Measurements from ENCODE around the gene FYN.

Gene FYN

DNA sequence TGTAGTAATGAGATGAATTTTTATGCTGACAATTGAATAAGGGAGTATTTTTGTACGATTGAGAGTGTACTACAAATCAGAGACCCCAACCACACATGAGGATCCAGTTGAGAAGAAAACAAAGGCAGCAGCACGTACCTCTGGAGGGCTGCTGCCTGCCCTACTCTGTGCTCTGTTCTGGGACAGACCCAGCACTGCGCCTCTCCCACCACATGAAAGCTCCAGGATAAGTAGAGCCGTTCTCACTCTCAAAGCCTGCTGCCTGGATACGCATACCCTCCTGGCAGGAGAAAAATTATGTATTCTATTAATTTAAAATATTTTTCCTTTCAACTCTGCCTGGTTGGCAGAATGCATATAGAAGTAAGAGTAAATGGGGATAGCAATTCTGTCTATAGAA, 256.1 kb downstream of the FYN start:
- no peak overlapping the region for H2AFZ ChIP-seq (ENCODE audit: low read depth, low read length, severe bottlenecking)
- H3F3A ChIP-seq (ENCODE audit: insufficient read depth) = no peaks in the 10 kb centered on the region
- no peaks in the 10 kb centered on the region for H3K9me2 ChIP-seq (replicated peaks; ENCODE audit: insufficient read depth, low read length)
- H3K27me3 ChIP-seq (ENCODE audit: low read length) = no peaks in the 10 kb centered on the region
- H3K9ac ChIP-seq (ENCODE audit: low read length) = no peak overlapping the region
- TF ChIP-seq, protein P1, sequence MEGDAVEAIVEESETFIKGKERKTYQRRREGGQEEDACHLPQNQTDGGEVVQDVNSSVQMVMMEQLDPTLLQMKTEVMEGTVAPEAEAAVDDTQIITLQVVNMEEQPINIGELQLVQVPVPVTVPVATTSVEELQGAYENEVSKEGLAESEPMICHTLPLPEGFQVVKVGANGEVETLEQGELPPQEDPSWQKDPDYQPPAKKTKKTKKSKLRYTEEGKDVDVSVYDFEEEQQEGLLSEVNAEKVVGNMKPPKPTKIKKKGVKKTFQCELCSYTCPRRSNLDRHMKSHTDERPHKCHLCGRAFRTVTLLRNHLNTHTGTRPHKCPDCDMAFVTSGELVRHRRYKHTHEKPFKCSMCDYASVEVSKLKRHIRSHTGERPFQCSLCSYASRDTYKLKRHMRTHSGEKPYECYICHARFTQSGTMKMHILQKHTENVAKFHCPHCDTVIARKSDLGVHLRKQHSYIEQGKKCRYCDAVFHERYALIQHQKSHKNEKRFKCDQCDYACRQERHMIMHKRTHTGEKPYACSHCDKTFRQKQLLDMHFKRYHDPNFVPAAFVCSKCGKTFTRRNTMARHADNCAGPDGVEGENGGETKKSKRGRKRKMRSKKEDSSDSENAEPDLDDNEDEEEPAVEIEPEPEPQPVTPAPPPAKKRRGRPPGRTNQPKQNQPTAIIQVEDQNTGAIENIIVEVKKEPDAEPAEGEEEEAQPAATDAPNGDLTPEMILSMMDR (IDR thresholded peaks at IDR 0.05; ENCODE audit: insufficient read depth, low read length, poor library complexity, severe bottlenecking) = no peak
- no peak for TF ChIP-seq EZH2phosphoT487 (conservative IDR thresholded peaks at IDR 0.05; ENCODE audit: low read length)
- H3K4me2 ChIP-seq (ENCODE audit: low read depth, low read length, poor library complexity, severe bottlenecking) = no peak overlapping the region
- H4K20me1 ChIP-seq (ENCODE audit: low read depth, low read length) = no peaks in the 10 kb centered on the region
- H3K79me2 ChIP-seq (ENCODE audit: insufficient read depth, low read length) = no peaks in the 10 kb centered on the region
- H3K9me3 ChIP-seq (ENCODE audit: insufficient read depth, low read length) = no peaks in the 10 kb centered on the region
- H3K36me3 ChIP-seq (ENCODE audit: low read length) = no peaks in the 10 kb centered on the region
- no peak overlapping the region for H3K27ac ChIP-seq (ENCODE audit: low read depth, low read length)
- no peak overlapping the region for H3K4me3 ChIP-seq (ENCODE audit: insufficient read depth, low read length, poor library complexity, severe bottlenecking)

DNA sequence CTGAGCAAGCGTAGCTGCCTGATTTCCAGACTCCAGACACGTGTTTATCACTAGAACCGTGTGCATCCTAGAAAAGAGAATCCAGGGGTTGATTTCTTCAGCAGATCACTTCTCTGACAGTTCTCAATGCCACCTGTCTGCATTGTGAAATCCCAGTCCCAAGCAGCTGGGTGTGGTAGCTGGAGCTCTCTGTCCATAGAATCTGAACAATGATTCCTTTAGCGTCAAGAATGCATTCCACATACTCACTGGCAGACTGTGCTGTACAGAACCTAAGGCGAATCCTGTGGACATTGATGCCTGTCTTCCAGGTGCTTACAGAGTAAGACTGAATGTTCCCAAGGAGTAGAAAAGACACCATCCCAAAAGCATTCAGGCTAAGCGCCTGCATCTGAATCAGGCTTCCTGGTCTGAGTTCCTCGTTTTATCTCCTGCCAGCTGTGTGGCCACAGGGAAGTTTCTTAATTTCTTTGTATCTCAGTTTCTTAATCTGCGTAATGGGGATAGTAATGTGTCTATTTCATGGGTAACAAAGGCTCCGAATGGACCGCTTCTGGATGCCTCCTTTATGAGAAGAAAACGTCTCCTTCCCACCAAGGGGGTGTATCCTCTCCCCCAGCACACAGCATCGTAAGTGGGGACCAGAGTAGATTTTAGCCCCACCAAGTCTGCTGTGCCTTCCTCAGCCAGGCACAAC, 257.2 kb downstream of the FYN start:
- Histone ChIP-seq H3K9ac (ENCODE audit: low read length) (no peak overlapping the region), H3K36me3 (ENCODE audit: low read length) (no peaks in the 10 kb centered on the region), H3K27me3 (ENCODE audit: low read length) (no peaks in the 10 kb centered on the region), H4K20me1 (ENCODE audit: low read depth, low read length) (no peaks in the 10 kb centered on the region), H3K79me2 (ENCODE audit: insufficient read depth, low read length) (no peaks in the 10 kb centered on the region), H3K4me2 (ENCODE audit: low read depth, low read length, poor library complexity, severe bottlenecking) (no peak overlapping the region), H3K9me3 (ENCODE audit: insufficient read depth, low read length) (no peaks in the 10 kb centered on the region), H3F3A (ENCODE audit: insufficient read depth) (no peaks in the 10 kb centered on the region), H3K9me2 (replicated peaks; ENCODE audit: insufficient read depth, low read length) (no peaks in the 10 kb centered on the region), H2AFZ (ENCODE audit: low read depth, low read length, severe bottlenecking) (no peak overlapping the region), H3K27ac (ENCODE audit: low read depth, low read length) (no peak overlapping the region), H3K4me3 (ENCODE audit: insufficient read depth, low read length, poor library complexity, severe bottlenecking) (no peak overlapping the region)
- TF ChIP-seq, protein P1 (IDR thresholded peaks at IDR 0.05; ENCODE audit: insufficient read depth, low read length, poor library complexity, severe bottlenecking) = no peak
- no peak for TF ChIP-seq EZH2phosphoT487 (conservative IDR thresholded peaks at IDR 0.05; ENCODE audit: low read length)

DNA sequence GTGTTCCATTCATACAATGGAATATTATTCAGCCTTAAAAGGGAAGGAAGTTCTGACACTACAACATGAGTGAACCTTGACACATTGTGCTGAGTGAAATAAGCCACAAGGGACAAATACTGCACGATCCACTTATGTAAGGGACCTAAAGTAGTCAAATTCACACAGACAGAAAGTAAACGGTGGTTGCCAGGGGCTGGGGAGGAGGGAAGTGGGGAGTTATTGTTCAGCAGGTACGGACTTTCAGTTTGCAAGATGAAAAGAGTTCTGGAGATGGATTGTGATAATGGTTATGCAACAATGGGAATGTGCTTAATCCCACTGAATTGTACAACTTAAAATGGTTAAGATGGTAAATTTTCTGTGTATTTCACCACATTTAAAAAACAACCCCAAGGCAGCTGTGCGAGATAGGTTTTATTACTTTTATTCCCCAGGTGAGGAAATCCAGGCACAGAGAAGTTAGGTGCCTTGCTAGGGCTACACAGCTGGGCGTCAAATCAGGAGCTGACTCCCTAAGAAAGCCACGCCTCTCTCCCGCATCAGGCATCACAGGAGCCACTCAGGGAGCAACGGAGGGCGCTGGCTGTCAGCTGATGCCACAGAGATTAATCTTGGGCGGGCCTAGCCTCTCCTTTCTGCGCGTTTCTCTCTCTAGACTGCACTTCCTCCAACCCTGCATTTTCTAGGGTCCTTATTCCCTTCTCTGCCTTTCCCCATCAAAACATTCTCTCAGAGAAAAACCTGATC, 258.2 kb downstream of the FYN start:
- no peaks in the 10 kb centered on the region for H3F3A ChIP-seq (ENCODE audit: insufficient read depth)
- H4K20me1 ChIP-seq (ENCODE audit: low read depth, low read length) = no peaks in the 10 kb centered on the region
- H3K9ac ChIP-seq (ENCODE audit: low read length) = no peak overlapping the region
- no peaks in the 10 kb centered on the region for H3K27me3 ChIP-seq (ENCODE audit: low read length)
- no peaks in the 10 kb centered on the region for H3K36me3 ChIP-seq (ENCODE audit: low read length)
- no peaks in the 10 kb centered on the region for H3K9me3 ChIP-seq (ENCODE audit: insufficient read depth, low read length)
- no peak overlapping the region for H2AFZ ChIP-seq (ENCODE audit: low read depth, low read length, severe bottlenecking)
- TF ChIP-seq, protein P1 (IDR thresholded peaks at IDR 0.05; ENCODE audit: insufficient read depth, low read length, poor library complexity, severe bottlenecking) = no peak
- TF ChIP-seq EZH2phosphoT487 (conservative IDR thresholded peaks at IDR 0.05; ENCODE audit: low read length) = no peak
- H3K27ac ChIP-seq (ENCODE audit: low read depth, low read length) = no peak overlapping the region
- H3K4me3 ChIP-seq (ENCODE audit: insufficient read depth, low read length, poor library complexity, severe bottlenecking) = no peak overlapping the region
- H3K9me2 ChIP-seq (replicated peaks; ENCODE audit: insufficient read depth, low read length) = no peaks in the 10 kb centered on the region
- H3K4me2 ChIP-seq (ENCODE audit: low read depth, low read length, poor library complexity, severe bottlenecking) = no peak overlapping the region
- H3K79me2 ChIP-seq (ENCODE audit: insufficient read depth, low read length) = no peaks in the 10 kb centered on the region

Measured in SU-DHL-6 (cell line).